GM12878 (cell line): Measurements from ENCODE around the gene FAM8A1. TPM values are rescaled to one million over a fixed set of nuclear protein-coding genes. Genes with fewer than 3 reads are reported as not detected.

Experiments
- CBX3 ChIP-seq: fragments of 200-600 bp; sonication (generic); IDR thresholded peaks from 2 replicates; pipeline ENCODE4 v1.6.1; 2016; ENCODE audit warnings: low read depth, borderline replicate concordance
- CHD2 ChIP-seq: IDR thresholded peaks from 2 replicates; pipeline ENCODE4 v1.6.1; 2011; ENCODE audit warnings: low read depth, low read length, improper control_type of control experiment, borderline replicate concordance
- GABPA ChIP-seq: IDR thresholded peaks from 2 replicates; pipeline ENCODE4 v1.6.1; 2014; ENCODE audit warnings: antibody characterized with exemption, low read depth, mild to moderate bottlenecking, inconsistent platforms
- MAX ChIP-seq: IDR thresholded peaks from 2 replicates; pipeline ENCODE4 v1.6.1; 2012; ENCODE audit warnings: low read depth, low read length, improper control_type of control experiment
- NRF1 ChIP-seq: conservative IDR thresholded peaks from 2 replicates; pipeline ENCODE4 v1.6.1; 2011; ENCODE audit warnings: mild to moderate bottlenecking, low read depth, low read length, improper control_type of control experiment
- TAF1 ChIP-seq: IDR thresholded peaks from 2 replicates; pipeline ENCODE4 v1.6.1; 2011; ENCODE audit warnings: mild to moderate bottlenecking, low read depth, low read length, borderline replicate concordance
- TCF7 ChIP-seq: IDR thresholded peaks from 2 replicates; pipeline ENCODE4 v1.6.1; 2014; ENCODE audit warnings: antibody characterized with exemption, borderline replicate concordance
- WRNIP1 ChIP-seq: IDR thresholded peaks from 2 replicates; pipeline ENCODE4 v1.6.1; 2011; ENCODE audit warnings: low read depth, low read length, improper control_type of control experiment, borderline replicate concordance
- ZBTB11 ChIP-seq: fragments of 450-650 bp; formaldehyde crosslinking; IDR thresholded peaks from 2 replicates; pipeline ENCODE4 v1.5.0; 2022; ENCODE audit warnings: mild to moderate bottlenecking, missing genetic modification characterization
- ZNF274 ChIP-seq: IDR thresholded peaks from one replicate; pipeline ENCODE4 v1.8.0; 2011; ENCODE audit not compliant: insufficient read length, insufficient read depth
- ZNF384 ChIP-seq: IDR thresholded peaks from 2 replicates; pipeline ENCODE4 v1.6.1; 2012; ENCODE audit warnings: low read depth, mild to moderate bottlenecking, low read length, improper control_type of control experiment, borderline replicate concordance
- polyA plus RNA-seq, 11 experiments: library from polyadenylated mRNA; depleted of rRNA in 4 of 11; unstranded in 6 of 11; stranded (reverse) in 5 of 11; fragments of >200 nt; fragmentation: Nextera tagmentation in 4 of 11; fragmentation: Illumina TruSeq in 1 of 11; extraction: Ambion mirVana in 4 of 11; extraction: Trizol in 1 of 11; gene quantifications; 1 replicate in 1 of 11; 2 replicates in 10 of 11; pipeline versions ENCODE4 v1.2.1 to v1.2.3, GENCODE V29; 2011 to 2016; ENCODE audit warnings: inconsistent platforms in 2 of 11, missing spikeins in 2 of 11, low read depth in 1 of 11
- total RNA-seq, 4 experiments: library from RNA; depleted of rRNA in 3 of 4; stranded (reverse); fragments of >200 nt in 3 of 4; fragmentation: Illumina TruSeq in 1 of 4; extraction: Trizol in 1 of 4; gene quantifications; 2 replicates each; pipeline versions ENCODE4 v1.2.1 to v1.2.3, GENCODE V29; 2013 to 2021
- TF ChIP-seq, protein P1 (sequence below): fragments of 150-350 bp; IDR thresholded peaks from 2 replicates; pipeline ENCODE4 v1.6.1; 2016; ENCODE audit warnings: low read depth, low read length
- TF ChIP-seq, protein P2 (sequence below): fragments of 450-650 bp; IDR thresholded peaks from 2 replicates; pipeline ENCODE4 v1.6.1; 2017; ENCODE audit warnings: mild to moderate bottlenecking, moderate library complexity
- TF ChIP-seq, protein P3 (sequence below): fragments of 450-650 bp; formaldehyde crosslinking; IDR thresholded peaks from 2 replicates; pipeline ENCODE4 v1.4.0; 2022; ENCODE audit warnings: mild to moderate bottlenecking, moderate library complexity

FAM8A1 gene
- total and polyA plus RNA-seq, 10 of the 15 experiments (the other 5 are each of a cell fraction or from before 2014, with no cell fraction given): 1.4 to 7.4 (median 3.6) TPM

- TF ChIP-seq ZBTB11 (CRISPR knock-in tag) (no peak), MAX (0 out of 2 replicates have a peak, but pooled peaks have one; percentile 42), CHD2 (peak; percentile 66), CBX3 (no peak), NRF1 (no peak), WRNIP1 (no peak), ZNF274 (no peak), TCF7 (no peak), TAF1 (no peak; the same call in 1 of the 2 replicates), GABPA (peak; percentile 87), ZNF384 (no peak)
- TF ChIP-seq, protein P1, sequence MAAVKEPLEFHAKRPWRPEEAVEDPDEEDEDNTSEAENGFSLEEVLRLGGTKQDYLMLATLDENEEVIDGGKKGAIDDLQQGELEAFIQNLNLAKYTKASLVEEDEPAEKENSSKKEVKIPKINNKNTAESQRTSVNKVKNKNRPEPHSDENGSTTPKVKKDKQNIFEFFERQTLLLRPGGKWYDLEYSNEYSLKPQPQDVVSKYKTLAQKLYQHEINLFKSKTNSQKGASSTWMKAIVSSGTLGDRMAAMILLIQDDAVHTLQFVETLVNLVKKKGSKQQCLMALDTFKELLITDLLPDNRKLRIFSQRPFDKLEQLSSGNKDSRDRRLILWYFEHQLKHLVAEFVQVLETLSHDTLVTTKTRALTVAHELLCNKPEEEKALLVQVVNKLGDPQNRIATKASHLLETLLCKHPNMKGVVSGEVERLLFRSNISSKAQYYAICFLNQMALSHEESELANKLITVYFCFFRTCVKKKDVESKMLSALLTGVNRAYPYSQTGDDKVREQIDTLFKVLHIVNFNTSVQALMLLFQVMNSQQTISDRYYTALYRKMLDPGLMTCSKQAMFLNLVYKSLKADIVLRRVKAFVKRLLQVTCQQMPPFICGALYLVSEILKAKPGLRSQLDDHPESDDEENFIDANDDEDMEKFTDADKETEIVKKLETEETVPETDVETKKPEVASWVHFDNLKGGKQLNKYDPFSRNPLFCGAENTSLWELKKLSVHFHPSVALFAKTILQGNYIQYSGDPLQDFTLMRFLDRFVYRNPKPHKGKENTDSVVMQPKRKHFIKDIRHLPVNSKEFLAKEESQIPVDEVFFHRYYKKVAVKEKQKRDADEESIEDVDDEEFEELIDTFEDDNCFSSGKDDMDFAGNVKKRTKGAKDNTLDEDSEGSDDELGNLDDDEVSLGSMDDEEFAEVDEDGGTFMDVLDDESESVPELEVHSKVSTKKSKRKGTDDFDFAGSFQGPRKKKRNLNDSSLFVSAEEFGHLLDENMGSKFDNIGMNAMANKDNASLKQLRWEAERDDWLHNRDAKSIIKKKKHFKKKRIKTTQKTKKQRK: no peak
- TF ChIP-seq, protein P2, sequence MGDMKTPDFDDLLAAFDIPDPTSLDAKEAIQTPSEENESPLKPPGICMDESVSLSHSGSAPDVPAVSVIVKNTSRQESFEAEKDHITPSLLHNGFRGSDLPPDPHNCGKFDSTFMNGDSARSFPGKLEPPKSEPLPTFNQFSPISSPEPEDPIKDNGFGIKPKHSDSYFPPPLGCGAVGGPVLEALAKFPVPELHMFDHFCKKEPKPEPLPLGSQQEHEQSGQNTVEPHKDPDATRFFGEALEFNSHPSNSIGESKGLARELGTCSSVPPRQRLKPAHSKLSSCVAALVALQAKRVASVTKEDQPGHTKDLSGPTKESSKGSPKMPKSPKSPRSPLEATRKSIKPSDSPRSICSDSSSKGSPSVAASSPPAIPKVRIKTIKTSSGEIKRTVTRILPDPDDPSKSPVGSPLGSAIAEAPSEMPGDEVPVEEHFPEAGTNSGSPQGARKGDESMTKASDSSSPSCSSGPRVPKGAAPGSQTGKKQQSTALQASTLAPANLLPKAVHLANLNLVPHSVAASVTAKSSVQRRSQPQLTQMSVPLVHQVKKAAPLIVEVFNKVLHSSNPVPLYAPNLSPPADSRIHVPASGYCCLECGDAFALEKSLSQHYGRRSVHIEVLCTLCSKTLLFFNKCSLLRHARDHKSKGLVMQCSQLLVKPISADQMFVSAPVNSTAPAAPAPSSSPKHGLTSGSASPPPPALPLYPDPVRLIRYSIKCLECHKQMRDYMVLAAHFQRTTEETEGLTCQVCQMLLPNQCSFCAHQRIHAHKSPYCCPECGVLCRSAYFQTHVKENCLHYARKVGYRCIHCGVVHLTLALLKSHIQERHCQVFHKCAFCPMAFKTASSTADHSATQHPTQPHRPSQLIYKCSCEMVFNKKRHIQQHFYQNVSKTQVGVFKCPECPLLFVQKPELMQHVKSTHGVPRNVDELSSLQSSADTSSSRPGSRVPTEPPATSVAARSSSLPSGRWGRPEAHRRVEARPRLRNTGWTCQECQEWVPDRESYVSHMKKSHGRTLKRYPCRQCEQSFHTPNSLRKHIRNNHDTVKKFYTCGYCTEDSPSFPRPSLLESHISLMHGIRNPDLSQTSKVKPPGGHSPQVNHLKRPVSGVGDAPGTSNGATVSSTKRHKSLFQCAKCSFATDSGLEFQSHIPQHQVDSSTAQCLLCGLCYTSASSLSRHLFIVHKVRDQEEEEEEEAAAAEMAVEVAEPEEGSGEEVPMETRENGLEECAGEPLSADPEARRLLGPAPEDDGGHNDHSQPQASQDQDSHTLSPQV: no peak
- TF ChIP-seq, protein P3, sequence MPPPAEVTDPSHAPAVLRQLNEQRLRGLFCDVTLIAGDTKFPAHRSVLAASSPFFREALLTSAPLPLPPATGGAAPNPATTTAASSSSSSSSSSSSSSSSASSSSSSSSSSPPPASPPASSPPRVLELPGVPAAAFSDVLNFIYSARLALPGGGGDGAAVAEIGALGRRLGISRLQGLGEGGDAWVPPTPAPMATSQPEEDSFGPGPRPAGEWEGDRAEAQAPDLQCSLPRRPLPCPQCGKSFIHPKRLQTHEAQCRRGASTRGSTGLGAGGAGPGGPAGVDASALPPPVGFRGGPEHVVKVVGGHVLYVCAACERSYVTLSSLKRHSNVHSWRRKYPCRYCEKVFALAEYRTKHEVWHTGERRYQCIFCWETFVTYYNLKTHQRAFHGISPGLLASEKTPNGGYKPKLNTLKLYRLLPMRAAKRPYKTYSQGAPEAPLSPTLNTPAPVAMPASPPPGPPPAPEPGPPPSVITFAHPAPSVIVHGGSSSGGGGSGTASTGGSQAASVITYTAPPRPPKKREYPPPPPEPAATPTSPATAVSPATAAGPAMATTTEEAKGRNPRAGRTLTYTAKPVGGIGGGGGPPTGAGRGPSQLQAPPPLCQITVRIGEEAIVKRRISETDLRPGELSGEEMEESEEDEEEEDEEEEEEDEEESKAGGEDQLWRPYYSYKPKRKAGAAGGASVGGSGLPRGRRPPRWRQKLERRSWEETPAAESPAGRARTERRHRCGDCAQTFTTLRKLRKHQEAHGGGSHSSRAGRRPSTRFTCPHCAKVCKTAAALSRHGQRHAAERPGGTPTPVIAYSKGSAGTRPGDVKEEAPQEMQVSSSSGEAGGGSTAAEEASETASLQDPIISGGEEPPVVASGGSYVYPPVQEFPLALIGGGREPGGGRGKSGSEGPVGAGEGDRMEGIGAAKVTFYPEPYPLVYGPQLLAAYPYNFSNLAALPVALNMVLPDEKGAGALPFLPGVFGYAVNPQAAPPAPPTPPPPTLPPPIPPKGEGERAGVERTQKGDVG (CRISPR knock-in tag): no peak
Measured at GRCh38 chr6:17599877-17600526, at the start of gene FAM8A1 (continued).
